HEK293 (cell line): ENCODE measurements around the gene SPNS2.
A peak's percentile ranks its signal among the peaks of the same experiment; 100 is the strongest.

Experiments
- CTCF ChIA-PET: fragments of 350-600 bp; formaldehyde crosslinking; extraction: SDS; loops from one replicate; lab custom pipeline; 2021; ENCODE audit warnings: antibody characterized with exemption; lab: Yijun Ruan, JAX
- POLR2A ChIA-PET: fragments of 300-600 bp; formaldehyde crosslinking; extraction: SDS; loops from one replicate; lab custom pipeline; 2020; ENCODE audit warnings: antibody characterized with exemption, inconsistent platforms; lab: Yijun Ruan, JAX
- H3K27ac ChIP-seq: fragments of 200-500 bp; sonication (Bioruptor generic); 2 replicates; pipeline ENCODE4 v1.5.1; 2014; ENCODE audit warnings: low read depth, low read length, control low read depth, inconsistent platforms; ENCODE audit errors: extremely low read depth
- H3K36me3 ChIP-seq, 2 experiments: fragments of 200-500 bp in 1 of 2; sonication (Bioruptor generic) in 1 of 2; 1 replicate in 1 of 2; 2 replicates in 1 of 2; pipeline ENCODE4 v1.5.1; 2014 to 2017; ENCODE audit warnings: inconsistent platforms in 2 of 2, low read length in 2 of 2; ENCODE audit not compliant: control insufficient read depth in 2 of 2, insufficient read depth in 1 of 2
- H3K4me1 ChIP-seq: fragments of 200-500 bp; sonication (Bioruptor generic); 2 replicates; pipeline ENCODE4 v1.5.1; 2014; ENCODE audit warnings: mild to moderate bottlenecking, low read length, inconsistent platforms; ENCODE audit not compliant: control insufficient read depth, insufficient read depth
- H3K4me3 ChIP-seq: 2 replicates; pipeline ENCODE4 v1.5.1; 2011; ENCODE audit warnings: low read depth, mild to moderate bottlenecking, control low read depth, low read length, moderate library complexity
- H3K9me3 ChIP-seq: fragments of 200-500 bp; sonication (Bioruptor generic); 2 replicates; pipeline ENCODE4 v1.5.1; 2014; ENCODE audit warnings: low read depth, low read length, inconsistent platforms; ENCODE audit not compliant: control insufficient read depth, insufficient read depth
- BCL11B ChIP-seq: fragments of 450-650 bp; formaldehyde crosslinking; IDR thresholded peaks from 2 replicates; pipeline ENCODE4 v1.5.1; 2016; ENCODE audit warnings: low read depth, missing biosample characterization, missing genetic modification characterization
- ELK4 ChIP-seq: IDR thresholded peaks from 2 replicates; pipeline ENCODE4 v1.6.1; 2011; ENCODE audit warnings: mild to moderate bottlenecking, low read depth, low read length, borderline replicate concordance
- GLI4 ChIP-seq: fragments of 450-650 bp; formaldehyde crosslinking; IDR thresholded peaks from 2 replicates; pipeline ENCODE4 v1.5.1; 2016; ENCODE audit warnings: missing biosample characterization, missing genetic modification characterization
- HIC1 ChIP-seq: fragments of 450-650 bp; formaldehyde crosslinking; IDR thresholded peaks from 2 replicates; pipeline ENCODE4 v1.5.1; 2016; ENCODE audit warnings: missing biosample characterization, missing genetic modification characterization
- KLF8 ChIP-seq: fragments of 450-650 bp; formaldehyde crosslinking; IDR thresholded peaks from 2 replicates; pipeline ENCODE4 v1.5.1; 2016; ENCODE audit warnings: missing biosample characterization, missing genetic modification characterization
- SP7 ChIP-seq: fragments of 450-650 bp; formaldehyde crosslinking; IDR thresholded peaks from 2 replicates; pipeline ENCODE4 v1.5.1; 2016; ENCODE audit warnings: missing biosample characterization, missing genetic modification characterization
- ZIC2 ChIP-seq: fragments of 450-650 bp; formaldehyde crosslinking; IDR thresholded peaks from 2 replicates; pipeline ENCODE4 v1.5.1; 2016; ENCODE audit warnings: missing biosample characterization, missing genetic modification characterization
- ZNF138 ChIP-seq: fragments of 450-650 bp; formaldehyde crosslinking; IDR thresholded peaks from 2 replicates; pipeline ENCODE4 v1.5.1; 2016; ENCODE audit warnings: missing biosample characterization, missing genetic modification characterization, borderline replicate concordance
- ZNF174 ChIP-seq: fragments of 450-650 bp; formaldehyde crosslinking; IDR thresholded peaks from 2 replicates; pipeline ENCODE4 v1.5.0; 2017; ENCODE audit warnings: missing biosample characterization, mild to moderate bottlenecking, missing genetic modification characterization
- ZNF202 ChIP-seq: fragments of 450-650 bp; formaldehyde crosslinking; IDR thresholded peaks from 2 replicates; pipeline ENCODE4 v1.5.1; 2016; ENCODE audit warnings: missing biosample characterization, missing genetic modification characterization, borderline replicate concordance
- ZNF24 ChIP-seq: fragments of 450-650 bp; formaldehyde crosslinking; IDR thresholded peaks from 2 replicates; pipeline ENCODE4 v1.5.1; 2016; ENCODE audit warnings: missing biosample characterization, missing genetic modification characterization
- ZNF292 ChIP-seq: fragments of 450-650 bp; formaldehyde crosslinking; IDR thresholded peaks from 2 replicates; pipeline ENCODE4 v1.5.1; 2016; ENCODE audit warnings: low read depth, missing biosample characterization, missing genetic modification characterization, borderline replicate concordance
- ZNF302 ChIP-seq: fragments of 450-650 bp; formaldehyde crosslinking; IDR thresholded peaks from 2 replicates; pipeline ENCODE4 v1.5.1; 2016; ENCODE audit warnings: missing biosample characterization, missing genetic modification characterization, low read depth
- ZNF335 ChIP-seq: fragments of 450-650 bp; formaldehyde crosslinking; conservative IDR thresholded peaks from 2 replicates; pipeline ENCODE4 v1.5.1; 2016; ENCODE audit warnings: missing biosample characterization, missing genetic modification characterization
- ZNF621 ChIP-seq: fragments of 450-650 bp; formaldehyde crosslinking; IDR thresholded peaks from 2 replicates; pipeline ENCODE4 v1.5.1; 2017; ENCODE audit warnings: missing biosample characterization, missing genetic modification characterization
- ZNF658 ChIP-seq: fragments of 450-650 bp; formaldehyde crosslinking; IDR thresholded peaks from 2 replicates; pipeline ENCODE4; 2016; ENCODE audit warnings: missing biosample characterization, missing genetic modification characterization
- ZNF660 ChIP-seq: fragments of 450-650 bp; IDR thresholded peaks from 2 replicates; pipeline ENCODE4 v1.5.1; 2018; ENCODE audit warnings: missing biosample characterization, mild to moderate bottlenecking, missing genetic modification characterization
- ZNF768 ChIP-seq: fragments of 450-650 bp; formaldehyde crosslinking; IDR thresholded peaks from 2 replicates; pipeline ENCODE4 v1.5.1; 2018; ENCODE audit warnings: missing biosample characterization, mild to moderate bottlenecking, missing genetic modification characterization
- ZNF792 ChIP-seq: fragments of 450-650 bp; formaldehyde crosslinking; IDR thresholded peaks from 2 replicates; pipeline ENCODE4 v1.5.1; 2016; ENCODE audit warnings: missing biosample characterization, missing genetic modification characterization
- ZSCAN16 ChIP-seq: fragments of 450-650 bp; formaldehyde crosslinking; IDR thresholded peaks from 2 replicates; pipeline ENCODE4 v1.5.1; 2016; ENCODE audit warnings: missing biosample characterization, missing genetic modification characterization
- ZSCAN4 ChIP-seq: fragments of 450-650 bp; formaldehyde crosslinking; IDR thresholded peaks from 2 replicates; pipeline ENCODE4 v1.5.1; 2017; ENCODE audit warnings: missing biosample characterization, missing genetic modification characterization
- TF ChIP-seq, protein P1 (sequence below): fragments of 450-650 bp; formaldehyde crosslinking; IDR thresholded peaks from 2 replicates; pipeline ENCODE4 v1.5.1; 2016; ENCODE audit warnings: missing biosample characterization, missing genetic modification characterization, borderline replicate concordance
- TF ChIP-seq, protein P2 (sequence below): fragments of 450-650 bp; formaldehyde crosslinking; IDR thresholded peaks from 2 replicates; pipeline ENCODE4 v1.5.1; 2016; ENCODE audit warnings: missing biosample characterization, missing genetic modification characterization

Gene SPNS2

GRCh38 chr17:4539025-4539424 is 40.3 kb downstream of the SPNS2 start (continued):
- no peak for TF ChIP-seq ZNF202
- TF ChIP-seq SP7 (tag by site-specific recombination), result no peak
- TF ChIP-seq ZSCAN16 (tag by site-specific recombination), result no peak
- no peak for TF ChIP-seq ZNF768
- no peak for TF ChIP-seq ZNF660 (tag by site-specific recombination)
- TF ChIP-seq ZNF658 (tag by site-specific recombination), result no peak
- TF ChIP-seq ZNF302, result no peak

GRCh38 chr17:4539576-4540223 is 41.0 kb downstream of the SPNS2 start:
- Histone ChIP-seq H3K4me3 (no peak overlapping the region), H3K27ac (no peak overlapping the region), H3K36me3 (peaks cover 0 to 76% of the 10 kb centered on the region in 2 experiments; a peak in 2 of 3 replicates), H3K4me1 (no peaks in the 10 kb centered on the region), H3K9me3 (no peaks in the 10 kb centered on the region)
- ChIA-PET CTCF (no interaction called here), POLR2A (interaction anchor here (1.4 to 1.8 kb wide), 2 partner anchors 9 to 16 kb away, joined by 4 to 9 read pairs; partner anchors contain the start of gene MYBBP1A)
- TF ChIP-seq ZNF768, result no peak
- TF ChIP-seq HIC1 (tag by site-specific recombination), result peak; percentile 33; the same call in 1 of the 2 replicates
- no peak for TF ChIP-seq ZNF621

GRCh38 chr17:4540224-4540651 is 41.6 kb downstream of the SPNS2 start:
- Histone ChIP-seq H3K36me3 (peaks cover 0 to 79% of the 10 kb centered on the region in 2 experiments; a peak in 2 of 3 replicates), H3K4me3 (no peak overlapping the region), H3K9me3 (no peaks in the 10 kb centered on the region), H3K4me1 (no peaks in the 10 kb centered on the region), H3K27ac (no peak overlapping the region)
- ChIA-PET CTCF (interaction anchor here (0.7 kb wide), 2 partner anchors 34 to 411 kb away, joined by 3 to 4 read pairs; no protein-coding TSS in a partner anchor), POLR2A (interaction anchor here (0.6 to 1.4 kb wide), 2 partner anchors 9 to 12 kb away, joined by 3 to 4 read pairs; no protein-coding TSS in a partner anchor)
- no peak for TF ChIP-seq ZNF768
- TF ChIP-seq, protein P1, sequence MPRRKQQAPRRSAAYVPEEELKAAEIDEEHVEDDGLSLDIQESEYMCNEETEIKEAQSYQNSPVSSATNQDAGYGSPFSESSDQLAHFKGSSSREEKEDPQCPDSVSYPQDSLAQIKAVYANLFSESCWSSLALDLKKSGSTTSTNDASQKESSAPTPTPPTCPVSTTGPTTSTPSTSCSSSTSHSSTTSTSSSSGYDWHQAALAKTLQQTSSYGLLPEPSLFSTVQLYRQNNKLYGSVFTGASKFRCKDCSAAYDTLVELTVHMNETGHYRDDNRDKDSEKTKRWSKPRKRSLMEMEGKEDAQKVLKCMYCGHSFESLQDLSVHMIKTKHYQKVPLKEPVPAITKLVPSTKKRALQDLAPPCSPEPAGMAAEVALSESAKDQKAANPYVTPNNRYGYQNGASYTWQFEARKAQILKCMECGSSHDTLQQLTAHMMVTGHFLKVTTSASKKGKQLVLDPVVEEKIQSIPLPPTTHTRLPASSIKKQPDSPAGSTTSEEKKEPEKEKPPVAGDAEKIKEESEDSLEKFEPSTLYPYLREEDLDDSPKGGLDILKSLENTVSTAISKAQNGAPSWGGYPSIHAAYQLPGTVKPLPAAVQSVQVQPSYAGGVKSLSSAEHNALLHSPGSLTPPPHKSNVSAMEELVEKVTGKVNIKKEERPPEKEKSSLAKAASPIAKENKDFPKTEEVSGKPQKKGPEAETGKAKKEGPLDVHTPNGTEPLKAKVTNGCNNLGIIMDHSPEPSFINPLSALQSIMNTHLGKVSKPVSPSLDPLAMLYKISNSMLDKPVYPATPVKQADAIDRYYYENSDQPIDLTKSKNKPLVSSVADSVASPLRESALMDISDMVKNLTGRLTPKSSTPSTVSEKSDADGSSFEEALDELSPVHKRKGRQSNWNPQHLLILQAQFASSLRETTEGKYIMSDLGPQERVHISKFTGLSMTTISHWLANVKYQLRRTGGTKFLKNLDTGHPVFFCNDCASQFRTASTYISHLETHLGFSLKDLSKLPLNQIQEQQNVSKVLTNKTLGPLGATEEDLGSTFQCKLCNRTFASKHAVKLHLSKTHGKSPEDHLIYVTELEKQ (tag by site-specific recombination), result no peak
- TF ChIP-seq ZNF138 (tag by site-specific recombination), result no peak
- 0 out of 2 replicates have a peak, but pooled peaks have one; percentile 15 for TF ChIP-seq ZSCAN4 (tag by site-specific recombination)
- TF ChIP-seq ZNF174 (tag by site-specific recombination), result no peak
- TF ChIP-seq, protein P2, sequence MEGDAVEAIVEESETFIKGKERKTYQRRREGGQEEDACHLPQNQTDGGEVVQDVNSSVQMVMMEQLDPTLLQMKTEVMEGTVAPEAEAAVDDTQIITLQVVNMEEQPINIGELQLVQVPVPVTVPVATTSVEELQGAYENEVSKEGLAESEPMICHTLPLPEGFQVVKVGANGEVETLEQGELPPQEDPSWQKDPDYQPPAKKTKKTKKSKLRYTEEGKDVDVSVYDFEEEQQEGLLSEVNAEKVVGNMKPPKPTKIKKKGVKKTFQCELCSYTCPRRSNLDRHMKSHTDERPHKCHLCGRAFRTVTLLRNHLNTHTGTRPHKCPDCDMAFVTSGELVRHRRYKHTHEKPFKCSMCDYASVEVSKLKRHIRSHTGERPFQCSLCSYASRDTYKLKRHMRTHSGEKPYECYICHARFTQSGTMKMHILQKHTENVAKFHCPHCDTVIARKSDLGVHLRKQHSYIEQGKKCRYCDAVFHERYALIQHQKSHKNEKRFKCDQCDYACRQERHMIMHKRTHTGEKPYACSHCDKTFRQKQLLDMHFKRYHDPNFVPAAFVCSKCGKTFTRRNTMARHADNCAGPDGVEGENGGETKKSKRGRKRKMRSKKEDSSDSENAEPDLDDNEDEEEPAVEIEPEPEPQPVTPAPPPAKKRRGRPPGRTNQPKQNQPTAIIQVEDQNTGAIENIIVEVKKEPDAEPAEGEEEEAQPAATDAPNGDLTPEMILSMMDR, result peak; percentile 76
- TF ChIP-seq ZNF292 (tag by site-specific recombination), result no peak
- TF ChIP-seq ZNF24 (tag by site-specific recombination), result no peak
- no peak for TF ChIP-seq ZNF792 (tag by site-specific recombination)
- TF ChIP-seq ELK4, result no peak
- peak; percentile 94 for TF ChIP-seq ZNF335 (tag by site-specific recombination)
- no peak for TF ChIP-seq GLI4 (tag by site-specific recombination)
- TF ChIP-seq ZIC2 (tag by site-specific recombination), result 0 out of 2 replicates have a peak, but pooled peaks have one; percentile 40
- 0 out of 2 replicates have a peak, but pooled peaks have one; percentile 30 for TF ChIP-seq KLF8 (tag by site-specific recombination)
- TF ChIP-seq BCL11B, result no peak
